H9 (cell line): Measurements from ENCODE around the gene HMGCL. TPM values are rescaled to one million over a fixed set of nuclear protein-coding genes. Genes with fewer than 3 reads are reported as not detected.

Experiments used
- DNase-seq: peaks from one replicate; pipeline ENCODE4 v3.0.0-alpha.2; 2017
- H2AFZ ChIP-seq: one replicate; pipeline ENCODE4 v1.6.1; 2013; ENCODE audit warnings: mild to moderate bottlenecking, low read length, control low read depth, moderate library complexity
- H2AK5ac ChIP-seq: 2 replicates; pipeline ENCODE4 v1.6.1; 2013; ENCODE audit warnings: low read length, control low read depth, mixed read lengths; ENCODE audit not compliant: insufficient read length
- H2BK120ac ChIP-seq: one replicate; pipeline ENCODE4 v1.6.1; 2013; ENCODE audit warnings: low read depth, mild to moderate bottlenecking, low read length, control low read depth, inconsistent platforms; ENCODE audit not compliant: poor library complexity, severe bottlenecking
- H2BK12ac ChIP-seq: 2 replicates; pipeline ENCODE4 v1.6.1; 2013; ENCODE audit warnings: low read length, control low read depth, mixed read lengths, low read depth; ENCODE audit not compliant: insufficient read length
- H2BK15ac ChIP-seq: 2 replicates; pipeline ENCODE4 v1.6.1; 2013; ENCODE audit warnings: low read depth, low read length, control low read depth
- H2BK20ac ChIP-seq: one replicate; pipeline ENCODE4 v1.6.1; 2013; ENCODE audit warnings: low read depth, mild to moderate bottlenecking, low read length, control low read depth, inconsistent platforms; ENCODE audit not compliant: poor library complexity, severe bottlenecking
- H2BK5ac ChIP-seq: 2 replicates; pipeline ENCODE4 v1.6.1; 2013; ENCODE audit warnings: low read length, control low read depth, mixed read lengths; ENCODE audit not compliant: insufficient read length
- H3K14ac ChIP-seq: 2 replicates; pipeline ENCODE4 v1.6.1; 2013; ENCODE audit warnings: low read length, control low read depth; ENCODE audit not compliant: insufficient read depth
- H3K18ac ChIP-seq: 2 replicates; pipeline ENCODE4 v1.6.1; 2013; ENCODE audit warnings: low read depth, mild to moderate bottlenecking, mixed read lengths, low read length, control low read depth; ENCODE audit not compliant: insufficient read length
- H3K23ac ChIP-seq: 2 replicates; pipeline ENCODE4 v1.6.1; 2013; ENCODE audit warnings: low read length, control low read depth, mixed read lengths, low read depth; ENCODE audit not compliant: insufficient read length
- H3K23me2 ChIP-seq: 2 replicates; pipeline ENCODE4 v1.6.1; 2013; ENCODE audit warnings: low read depth, mild to moderate bottlenecking, mixed read lengths, low read length, control low read depth; ENCODE audit not compliant: insufficient read length, poor library complexity, severe bottlenecking
- H3K27ac ChIP-seq: 2 replicates; pipeline ENCODE4 v1.5.1; 2013; ENCODE audit warnings: low read length, control low read depth, mixed read lengths, low read depth; ENCODE audit not compliant: insufficient read length
- H3K27me3 ChIP-seq: 2 replicates; pipeline ENCODE4 v1.6.1; 2013; ENCODE audit warnings: low read length, control low read depth, inconsistent platforms; ENCODE audit not compliant: insufficient read depth
- H3K4ac ChIP-seq: 2 replicates; pipeline ENCODE4 v1.6.1; 2013; ENCODE audit warnings: low read depth, mild to moderate bottlenecking, control low read depth, inconsistent platforms, low read length, moderate library complexity
- H3K4me1 ChIP-seq: 2 replicates; pipeline ENCODE4 v1.6.1; 2013; ENCODE audit warnings: low read length, control low read depth, inconsistent platforms; ENCODE audit not compliant: insufficient read depth
- H3K4me2 ChIP-seq: 2 replicates; pipeline ENCODE4 v1.6.1; 2013; ENCODE audit warnings: low read length, control low read depth, mixed read lengths; ENCODE audit not compliant: insufficient read length, insufficient read depth
- H3K56ac ChIP-seq: 2 replicates; pipeline ENCODE4 v1.6.1; 2013; ENCODE audit warnings: low read depth, mild to moderate bottlenecking, mixed read lengths, low read length, control low read depth; ENCODE audit not compliant: insufficient read length
- H3K79me1 ChIP-seq: 2 replicates; pipeline ENCODE4 v1.6.1; 2013; ENCODE audit warnings: low read depth, mild to moderate bottlenecking, moderate library complexity, low read length, control low read depth, inconsistent platforms; ENCODE audit not compliant: insufficient read depth, poor library complexity, severe bottlenecking
- H3K79me2 ChIP-seq: 2 replicates; pipeline ENCODE4 v1.6.1; 2013; ENCODE audit warnings: low read length, control low read depth, inconsistent platforms; ENCODE audit not compliant: insufficient read depth
- H3K9ac ChIP-seq: 2 replicates; pipeline ENCODE4 v1.6.1; 2013; ENCODE audit warnings: low read length, control low read depth, mixed read lengths; ENCODE audit not compliant: insufficient read length; ENCODE audit errors: extremely low read depth
- H3K9me3 ChIP-seq: one replicate; pipeline ENCODE4 v1.6.1; 2013; ENCODE audit warnings: low read depth, low read length, inconsistent platforms; ENCODE audit not compliant: control insufficient read depth
- H3T11ph ChIP-seq: one replicate; pipeline ENCODE4 v1.6.1; 2013; ENCODE audit warnings: mild to moderate bottlenecking, low read length, control low read depth, inconsistent platforms
- H4K20me1 ChIP-seq: one replicate; pipeline ENCODE4 v1.6.1; 2013; ENCODE audit not compliant: control insufficient read depth, insufficient read length, insufficient read depth
- H4K5ac ChIP-seq: 2 replicates; pipeline ENCODE4 v1.6.1; 2013; ENCODE audit warnings: low read depth, mild to moderate bottlenecking, mixed read lengths, low read length, control low read depth; ENCODE audit not compliant: insufficient read length
- H4K8ac ChIP-seq: replicated peaks from 2 replicates; pipeline ENCODE4 v1.6.1; 2013; ENCODE audit warnings: low read length, control low read depth, mixed read lengths, low read depth; ENCODE audit not compliant: insufficient read length
- H4K91ac ChIP-seq: 2 replicates; pipeline ENCODE4 v1.6.1; 2013; ENCODE audit warnings: low read depth, mild to moderate bottlenecking, moderate library complexity, mixed read lengths, low read length, control low read depth; ENCODE audit not compliant: insufficient read length
- H3K27ac Mint-ChIP-seq, 3 experiments: 2 replicates in 2 of 3; 3 replicates in 1 of 3; pipeline ENCODE4 v1.8.0; 2020 to 2021; ENCODE audit warnings: mixed read lengths in 3 of 3, mild to moderate bottlenecking in 1 of 3, moderate library complexity in 1 of 3
- H3K27me3 Mint-ChIP-seq: 2 replicates; pipeline ENCODE4 v1.8.0; 2021; ENCODE audit warnings: low read depth, mild to moderate bottlenecking, moderate library complexity, mixed read lengths
- H3K36me3 Mint-ChIP-seq, 3 experiments: 2 replicates in 2 of 3; 3 replicates in 1 of 3; pipeline ENCODE4 v1.8.0; 2020 to 2021; ENCODE audit warnings: low read depth in 3 of 3, mixed read lengths in 3 of 3; ENCODE audit not compliant: insufficient read depth in 1 of 3
- H3K4me1 Mint-ChIP-seq, 2 experiments: 2 replicates each; pipeline ENCODE4 v1.8.0; 2020; ENCODE audit warnings: mixed read lengths in 2 of 2
- H3K4me3 Mint-ChIP-seq, 2 experiments: 2 replicates in 1 of 2; 3 replicates in 1 of 2; pipeline ENCODE4 v1.8.0; 2020 to 2021; ENCODE audit warnings: mild to moderate bottlenecking in 2 of 2, mixed read lengths in 2 of 2, moderate library complexity in 1 of 2
- H3K9me3 Mint-ChIP-seq, 2 experiments: 2 replicates in 1 of 2; 3 replicates in 1 of 2; pipeline ENCODE4 v1.8.0; 2020; ENCODE audit warnings: mild to moderate bottlenecking in 2 of 2, mixed read lengths in 2 of 2, moderate library complexity in 1 of 2
- CTCF ChIP-seq: fragments of 200-600 bp; sonication (generic); conservative IDR thresholded peaks from 3 replicates; pipeline ENCODE4 v1.8.0; 2021; ENCODE audit warnings: antibody characterized with exemption, mild to moderate bottlenecking
- WGBS: extraction: QIAGEN DNeasy Blood & Tissue Kit; methylation state at CpG from one replicate; pipeline ENCODE4 v1.1.7; 2013; ENCODE audit warnings: missing lambda C conversion rate, low lambda C conversion rate, mixed read lengths; ENCODE audit not compliant: insufficient read length; ENCODE audit errors: extremely low coverage; 5-methylcytosine and 5-hydroxymethylcytosine counted together
- total RNA-seq: library from RNA; stranded (reverse); gene quantifications from 2 replicates; pipeline ENCODE4 v1.2.1, GENCODE V29; 2021

The HMGCL gene
- total RNA-seq, 1 experiment from 2014 or later: 15.9 TPM

GRCh38 chr1:23804183-23804835 is 20.9 kb downstream of the HMGCL start:
- no peaks in the 10 kb centered on the region for H3K27me3 ChIP-seq
- no peak overlapping the region for H2AK5ac ChIP-seq
- peaks cover 5 to 8% of the 10 kb centered on the region in 2 experiments for H3K4me1 Mint-ChIP-seq
- H4K91ac ChIP-seq: no peak overlapping the region
- H3K27ac Mint-ChIP-seq: no peak overlapping the region
- H3K23me2 ChIP-seq: peaks cover 11% of the 10 kb centered on the region
- H3K23ac ChIP-seq: no peak overlapping the region
- H3K18ac ChIP-seq: no peak overlapping the region
- H2BK120ac ChIP-seq: no peak overlapping the region
- H3K27me3 Mint-ChIP-seq: peaks cover 11% of the 10 kb centered on the region
- H3K9ac ChIP-seq: no peak overlapping the region
- H3K14ac ChIP-seq: no peak overlapping the region
- no peak overlapping the region for H3T11ph ChIP-seq
- no peak overlapping the region for H3K4me3 Mint-ChIP-seq
- peaks cover 0 to 6% (median 4%) of the 10 kb centered on the region in 3 experiments; a peak in 2 of 7 replicates for H3K36me3 Mint-ChIP-seq
- no peak overlapping the region for H4K8ac ChIP-seq
- H3K79me1 ChIP-seq: no peaks in the 10 kb centered on the region
- H3K27ac ChIP-seq: no peak overlapping the region
- no peak overlapping the region for H2AFZ ChIP-seq
- H4K20me1 ChIP-seq: no peaks in the 10 kb centered on the region
- WGBS: no CpG with 5 or more reads among the region's 7 CpGs
- no peaks in the 10 kb centered on the region for H3K79me2 ChIP-seq
- no peak overlapping the region for H2BK5ac ChIP-seq
- no peak for DNase-seq
- H3K56ac ChIP-seq: no peak overlapping the region
- H3K4ac ChIP-seq: no peak overlapping the region
- H2BK20ac ChIP-seq: no peak overlapping the region
- no peaks in the 10 kb centered on the region for H3K9me3 ChIP-seq
- H2BK15ac ChIP-seq: no peak overlapping the region
- peak; percentile 38; the same call in 1 of the 3 replicates for TF ChIP-seq CTCF
- H2BK12ac ChIP-seq: no peak overlapping the region
- no peak overlapping the region for H3K4me2 ChIP-seq
- no peaks in the 10 kb centered on the region for H3K9me3 Mint-ChIP-seq
- no peaks in the 10 kb centered on the region; the same call in 1 of the 2 replicates for H3K4me1 ChIP-seq
- no peak overlapping the region for H4K5ac ChIP-seq
